Panc1 (cell line): ENCODE measurements around the gene NEMF. TPM values are rescaled to one million over a fixed set of nuclear protein-coding genes. Genes with fewer than 3 reads are reported as not detected.
"Not testable (repeated sequence)": the region's sequence is repeated elsewhere in the genome, so short reads cannot be mapped to it uniquely, and the experiment has no call there.

Experiments used
- ATAC-seq: fragments of 200-7000 bp; cut with Tn5 transposase; 2 replicates; pipeline ENCODE4 v1.9.1; 2020; ENCODE audit warnings: mild to moderate bottlenecking, moderate library complexity
- BruUV-seq: library from RNA; stranded (reverse); fragments of 400-500 nt; replicated peaks from 2 replicates; lab custom pipeline; 2021; lab: Mats Ljungman, UMichigan
- CTCF ChIA-PET: fragments of 300-600 bp; sonication (Branson Sonifier 250); formaldehyde crosslinking; loops from one replicate; lab custom pipeline; 2022; ENCODE audit warnings: antibody characterized with exemption; lab: Charles Lee
- POLR2A ChIA-PET: fragments of 300-600 bp; sonication (Branson Sonifier 250); formaldehyde crosslinking; loops from one replicate; lab custom pipeline; 2022; ENCODE audit warnings: antibody characterized with exemption; lab: Charles Lee
- DNase-seq: peaks from one replicate; pipeline ENCODE4 v3.0.0-alpha.2; 2010; ENCODE audit warnings: low read depth, low spot score
- H3K27ac ChIP-seq: 2 replicates; pipeline ENCODE4 v1.5.1; 2011; ENCODE audit warnings: mild to moderate bottlenecking, low read length, inconsistent platforms
- H3K27me3 ChIP-seq: fragments of 200-500 bp; sonication (Bioruptor generic); 2 replicates; pipeline ENCODE4 v1.6.0; 2014; ENCODE audit warnings: low read length, inconsistent platforms; ENCODE audit not compliant: control insufficient read depth, insufficient read depth
- H3K36me3 ChIP-seq: fragments of 200-500 bp; sonication (Bioruptor generic); 2 replicates; pipeline ENCODE4 v1.5.1; 2014; ENCODE audit warnings: inconsistent platforms, mild to moderate bottlenecking, low read length, moderate library complexity; ENCODE audit not compliant: control insufficient read depth, insufficient read depth
- H3K4me1 ChIP-seq: 2 replicates; pipeline ENCODE4 v1.5.1; 2011; ENCODE audit warnings: inconsistent platforms, mild to moderate bottlenecking, low read length, moderate library complexity; ENCODE audit not compliant: control insufficient read depth, insufficient read depth
- H3K4me3 ChIP-seq, 2 experiments: 2 replicates each; pipeline ENCODE4 v1.5.1; 2011 to 2012; ENCODE audit warnings: low read depth in 2 of 2, low read length in 2 of 2, mild to moderate bottlenecking in 2 of 2, inconsistent platforms in 1 of 2, moderate library complexity in 1 of 2
- H3K9me3 ChIP-seq: fragments of 200-500 bp; sonication (Bioruptor generic); 2 replicates; pipeline ENCODE4 v1.5.1; 2014; ENCODE audit warnings: low read depth, mild to moderate bottlenecking, inconsistent platforms, low read length, moderate library complexity; ENCODE audit not compliant: control insufficient read depth, insufficient read depth
- CTCF ChIP-seq: fragments of 450-650 bp; IDR thresholded peaks from 2 replicates; pipeline ENCODE4 v1.5.1; 2017; ENCODE audit warnings: mild to moderate bottlenecking
- POLR2AphosphoS5 ChIP-seq: IDR thresholded peaks from 2 replicates; pipeline ENCODE4 v1.6.1; 2012; ENCODE audit warnings: mild to moderate bottlenecking, low read depth, low read length, moderate library complexity
- REST ChIP-seq, 2 experiments: IDR thresholded peaks; 2 replicates each; pipeline ENCODE4 v1.6.1; 2011 to 2012; ENCODE audit warnings: low read depth in 2 of 2, control low read depth in 1 of 2, low read length in 1 of 2, mild to moderate bottlenecking in 1 of 2, moderate library complexity in 1 of 2; ENCODE audit not compliant: insufficient read depth in 1 of 2
- SIN3A ChIP-seq: IDR thresholded peaks from 2 replicates; pipeline ENCODE4 v1.6.1; 2012; ENCODE audit warnings: low read depth, mild to moderate bottlenecking, low read length, moderate library complexity, borderline replicate concordance; ENCODE audit not compliant: insufficient read depth
- TCF7L2 ChIP-seq: IDR thresholded peaks from 2 replicates; pipeline ENCODE4 v1.6.1; 2011; ENCODE audit warnings: mild to moderate bottlenecking, low read depth, low read length, inconsistent platforms
- in situ Hi-C: cut with HindIII; loops from 2 replicates; pipeline ENCODE4 v1.10.0; 2016; ENCODE audit warnings: low sequenced_read_pairs, low pct_unique_long_range_greater_than_20kb
- intact Hi-C: fragments of 100-400 bp; cut with micrococcal nuclease; formaldehyde crosslinking; loops from one replicate; pipeline ENCODE4 v1.10.0; 2022; ENCODE audit not compliant: unreplicated experiment
- total RNA-seq: library from RNA; stranded (reverse); gene quantifications from one replicate; pipeline ENCODE4 v1.2.1, GENCODE V29; 2021; ENCODE audit not compliant: unreplicated experiment

The NEMF gene
- total RNA-seq, 1 experiment from 2014 or later, result 38.3 TPM

- ChIA-PET CTCF (interaction anchor here (0.6 kb wide), 1 partner anchor 28 kb away, joined by 3 read pairs; no protein-coding TSS in a partner anchor), POLR2A (interaction anchor here (0.7 kb wide), 1 partner anchor 145 kb away, joined by 4 read pairs; no protein-coding TSS in a partner anchor)
- in situ Hi-C loops (no loop called here), intact Hi-C loops (no loop called here)
- H3K27me3 ChIP-seq, result no peaks in the 10 kb centered on the region
- DNase-seq (no peak), ATAC-seq (no peak)
- TF ChIP-seq CTCF, result no peak
- TF ChIP-seq TCF7L2, result no peak
- TF ChIP-seq SIN3A, result no peak
- TF ChIP-seq POLR2AphosphoS5, result no peak
- no peak for TF ChIP-seq REST (IDR thresholded peaks at IDR 0.05; ENCODE audit: insufficient read depth in 1 of 2, low read depth in 2 of 2, low read length in 1 of 2)
- H3K4me1 ChIP-seq, result no peaks in the 10 kb centered on the region
- H3K4me3 ChIP-seq, result no peak overlapping the region
- H3K9me3 ChIP-seq, result no peaks in the 10 kb centered on the region
- peaks cover 20% of the 10 kb centered on the region for H3K36me3 ChIP-seq
- H3K27ac ChIP-seq, result no peak overlapping the region
- BruUV-seq, result no TSS peak
Measured at GRCh38 chr14:49820176-49820575, 32.4 kb downstream of the NEMF start.

GRCh38 chr14:49816844-49817243, 35.7 kb downstream of the NEMF start:
- H3K27ac ChIP-seq, result no peak overlapping the region
- intact Hi-C loops, result no loop called here
- H3K4me1 ChIP-seq, result no peaks in the 10 kb centered on the region
- peaks cover 31% of the 10 kb centered on the region for H3K36me3 ChIP-seq
- ATAC-seq (no peak), DNase-seq (no peak)
- BruUV-seq, result no TSS peak
- no peaks in the 10 kb centered on the region for H3K27me3 ChIP-seq
- ChIA-PET CTCF (no interaction called here), POLR2A (no interaction called here)
- TF ChIP-seq POLR2AphosphoS5 (no peak), TCF7L2 (no peak), CTCF (no peak), SIN3A (no peak), REST (IDR thresholded peaks at IDR 0.05; ENCODE audit: insufficient read depth in 1 of 2, low read depth in 2 of 2, low read length in 1 of 2) (no peak)
- in situ Hi-C loops, result no loop called here
- no peaks in the 10 kb centered on the region for H3K9me3 ChIP-seq
- no peak overlapping the region for H3K4me3 ChIP-seq

GRCh38 chr14:49816118-49816517, 36.5 kb downstream of the NEMF start:
- H3K27me3 ChIP-seq, CTCF ChIA-PET, H3K4me3 ChIP-seq, in situ Hi-C loops, H3K4me1 ChIP-seq, H3K9me3 ChIP-seq, intact Hi-C loops, ATAC-seq, POLR2A ChIA-PET, H3K27ac ChIP-seq, DNase-seq, BruUV-seq: not testable (repeated sequence)
- peaks cover 32% of the 10 kb centered on the region for H3K36me3 ChIP-seq
